Stimulated activated CD4-positive, alpha-beta T cell treated with anti-CD3 and anti-CD28 coated beads, Interleukin-4, amount 100 ng/mL, for 4 hours (primary cell): ENCODE data around the gene SLC10A1.

Experiments
- DNase-seq, 2 experiments: peaks; one replicate each; pipeline ENCODE4 v3.0.0-alpha.2; 2020

Gene SLC10A1

DNA sequence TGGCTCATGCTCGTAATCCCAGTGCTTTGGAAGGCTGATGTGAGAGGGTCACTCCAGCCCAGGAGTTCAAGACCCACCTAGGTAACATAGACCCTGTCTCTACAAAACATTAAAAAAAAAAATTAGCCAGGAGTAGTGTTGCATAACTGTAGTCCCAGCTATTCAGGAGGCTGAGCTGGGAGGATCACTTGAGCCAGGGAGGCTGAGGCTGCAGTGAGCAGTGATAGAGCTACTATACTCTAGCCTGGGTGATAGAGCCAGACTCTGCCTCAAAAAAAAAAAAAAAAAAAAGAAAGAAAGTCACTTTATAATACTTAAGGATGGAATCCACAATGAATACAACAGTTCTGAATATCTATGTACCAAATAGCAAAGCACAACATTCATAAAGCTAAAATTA lies 10.2 kb upstream of the SLC10A1 start:
- no peak for DNase-seq

DNA sequence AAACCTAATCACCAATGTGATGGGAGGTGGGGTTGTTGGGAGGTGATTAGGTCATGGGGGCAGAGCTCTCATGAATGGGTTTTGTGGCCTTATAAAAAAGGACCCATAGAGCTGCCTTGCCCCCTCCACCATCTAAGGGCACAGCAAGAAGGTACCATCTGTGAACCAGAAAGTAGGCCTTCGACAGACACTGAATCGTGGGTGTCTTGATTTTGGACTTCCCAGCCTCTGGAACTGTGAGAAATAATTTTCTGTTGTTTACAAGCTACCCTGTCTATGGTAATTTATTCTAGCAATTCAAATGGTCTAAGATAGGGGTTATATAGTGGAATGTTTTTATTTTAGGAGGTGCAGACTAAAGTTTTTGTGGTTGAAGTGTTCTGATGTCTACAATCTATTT lies 7.9 kb upstream of the SLC10A1 start:
- DNase-seq: no peak

DNA sequence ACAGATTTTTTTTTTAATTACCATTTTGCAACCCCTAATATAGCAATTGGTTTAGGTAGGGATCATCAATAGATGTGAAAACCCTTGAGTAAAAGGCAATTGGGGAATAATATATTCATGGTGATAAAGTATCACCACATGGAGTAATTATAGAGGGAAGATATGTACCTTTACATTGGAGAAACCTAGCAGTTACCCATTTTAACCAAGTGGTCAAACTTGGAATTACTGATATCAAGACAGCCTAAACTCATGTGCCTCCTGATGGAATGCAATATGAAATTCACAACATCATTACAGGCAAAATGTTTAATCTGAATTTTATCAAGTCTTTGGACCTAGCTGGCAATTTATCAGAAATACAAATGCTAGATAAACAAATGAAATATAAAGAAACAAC lies 6.7 kb upstream of the SLC10A1 start:
- DNase-seq: no peak

DNA sequence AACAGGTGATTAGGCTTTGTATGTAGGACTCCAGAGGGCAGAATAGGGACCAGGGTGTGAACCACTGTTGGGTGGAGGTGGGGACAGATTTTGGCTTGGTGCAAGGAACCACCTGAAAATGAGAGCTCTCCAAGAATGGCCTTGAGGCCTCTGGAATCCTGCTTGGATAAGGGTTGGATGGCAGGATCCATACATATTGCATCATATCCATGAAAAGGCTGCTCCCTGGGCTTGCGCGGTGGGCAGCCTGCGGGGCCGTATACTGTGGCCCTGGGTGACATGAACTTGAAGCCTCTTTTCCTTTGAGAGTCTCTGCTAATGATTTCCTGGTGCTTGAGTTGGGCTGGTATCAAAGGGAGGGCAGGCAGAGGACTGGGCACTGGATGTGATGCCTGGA lies 1.3 kb upstream of the SLC10A1 start:
- no peak for DNase-seq

DNA sequence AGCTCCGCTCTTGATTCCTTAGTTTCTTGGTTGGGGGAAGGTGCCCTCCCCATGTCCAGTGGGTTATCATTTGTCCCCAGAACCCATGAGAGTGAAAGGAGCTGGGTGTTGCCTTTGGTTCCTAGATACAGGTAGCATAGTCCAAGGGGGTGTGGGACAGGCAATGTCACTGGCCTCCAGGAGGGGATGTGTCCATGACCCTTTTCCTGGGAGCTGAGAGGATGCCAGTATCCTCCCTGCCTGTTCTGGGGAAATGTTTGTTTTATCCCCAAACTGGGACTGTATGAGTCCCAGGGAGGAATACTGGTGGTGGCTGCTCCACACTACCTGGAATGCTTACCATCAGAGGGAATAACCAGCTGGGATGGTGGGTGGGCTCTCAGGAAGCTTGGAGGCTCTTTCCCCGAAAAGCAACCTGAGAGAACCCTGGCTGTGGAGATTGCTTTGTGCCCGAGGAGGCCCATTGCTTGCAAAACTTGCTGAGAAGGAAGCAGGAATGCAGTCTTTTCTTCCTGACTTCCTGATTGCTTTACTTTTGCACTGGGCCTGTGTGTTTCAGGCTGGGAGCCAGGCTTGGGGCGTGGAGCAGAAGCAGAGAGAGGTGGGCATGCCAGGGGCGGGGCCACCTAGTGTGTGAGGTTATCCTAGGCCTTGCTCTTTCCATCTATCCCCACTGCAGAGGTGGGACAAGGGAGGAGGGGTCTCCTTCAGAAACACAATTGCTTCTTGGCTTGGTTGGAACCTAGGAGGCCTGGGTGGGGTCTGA lies 715 bp upstream of the SLC10A1 start:
- DNase-seq: no peak

DNA sequence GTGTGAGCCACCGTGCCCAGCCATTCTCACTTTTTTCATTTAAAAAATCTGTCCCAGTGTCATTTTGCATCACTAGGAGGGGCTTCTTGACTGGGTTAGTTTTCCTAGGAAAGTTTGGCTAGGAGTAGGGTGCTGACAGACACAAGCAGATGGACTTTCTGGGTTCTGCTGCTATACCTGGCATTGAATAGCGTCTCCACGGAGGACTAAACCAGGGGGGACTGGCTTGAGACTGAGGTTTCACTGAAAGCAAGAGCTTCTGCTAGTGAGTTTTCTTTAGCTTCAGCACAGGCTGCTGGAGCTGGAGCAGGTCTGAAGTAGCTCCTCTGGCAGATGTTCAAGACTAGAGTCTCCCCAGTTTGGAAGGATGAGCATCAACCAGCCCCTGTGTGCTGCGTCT lies 1.4 kb downstream of the SLC10A1 start:
- no peak for DNase-seq

DNA sequence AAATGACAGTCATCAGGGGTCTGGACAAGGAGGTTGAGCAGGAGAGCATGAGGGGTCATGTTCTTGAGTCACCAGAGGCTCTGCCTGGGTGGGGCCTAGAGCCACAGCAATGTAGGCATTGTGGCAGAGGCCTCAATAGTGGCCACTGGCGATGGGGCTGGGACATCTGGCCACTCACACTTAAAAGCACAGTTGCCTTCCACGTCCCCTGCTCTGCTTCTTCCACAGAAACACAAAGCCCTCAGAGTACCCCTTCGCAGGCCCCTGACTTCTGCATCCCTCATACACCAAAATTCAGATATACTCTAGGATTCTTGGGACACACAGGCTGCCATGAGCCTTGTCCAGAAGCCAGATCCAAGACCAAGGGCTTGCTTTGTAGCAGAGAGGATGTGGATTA lies 2.2 kb downstream of the SLC10A1 start:
- no peak for DNase-seq

DNA sequence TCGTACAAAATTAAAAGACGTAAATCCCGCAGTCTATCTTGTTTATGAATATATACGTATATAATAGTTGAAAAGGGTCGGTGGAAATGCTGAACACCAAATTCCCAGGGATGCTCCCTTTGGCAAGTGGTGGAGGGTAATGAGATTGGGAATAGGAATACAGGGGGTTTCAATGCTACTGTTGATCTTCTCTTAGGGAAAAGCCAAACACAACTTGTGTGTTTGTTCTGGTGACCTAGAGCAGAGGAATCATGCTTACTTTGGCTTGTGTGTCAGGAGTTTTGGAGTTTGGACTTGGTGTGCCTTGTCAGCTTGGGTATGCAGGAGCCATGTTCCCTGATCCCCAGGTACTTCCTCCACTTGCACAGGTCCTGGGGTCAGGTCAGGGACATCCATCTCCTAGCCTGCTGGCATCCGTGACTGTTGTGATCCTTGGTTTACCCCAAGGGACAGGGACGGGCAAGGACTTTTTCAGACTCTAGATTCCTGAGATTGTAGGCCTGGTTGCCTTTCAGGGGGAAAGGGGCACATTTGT lies 4.1 kb downstream of the SLC10A1 start:
- DNase-seq: no peak

DNA sequence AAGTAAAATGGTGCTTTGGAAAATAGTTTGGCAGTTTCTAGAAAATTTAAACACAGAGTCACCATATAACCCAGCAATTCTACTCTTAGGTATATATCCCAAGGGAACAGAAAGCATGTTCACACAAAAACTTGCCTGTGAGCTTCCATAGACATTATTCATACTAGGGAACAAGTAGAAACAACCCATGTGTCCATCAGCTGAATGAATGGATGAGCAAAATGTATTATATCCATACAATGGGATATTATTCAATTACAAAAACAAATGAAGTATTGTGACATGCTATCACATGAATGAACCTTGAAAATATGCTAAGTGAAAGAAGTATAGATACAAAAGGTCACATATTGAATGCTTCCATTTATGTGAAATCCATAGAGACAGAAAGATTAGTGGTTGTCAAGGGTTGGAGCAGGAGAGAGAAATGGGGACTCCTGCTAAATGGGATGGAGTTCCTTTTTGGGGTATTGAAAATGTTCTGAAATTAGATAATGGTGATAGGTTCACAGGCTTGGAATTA lies 7.9 kb downstream of the SLC10A1 start:
- DNase-seq: no peak

DNA sequence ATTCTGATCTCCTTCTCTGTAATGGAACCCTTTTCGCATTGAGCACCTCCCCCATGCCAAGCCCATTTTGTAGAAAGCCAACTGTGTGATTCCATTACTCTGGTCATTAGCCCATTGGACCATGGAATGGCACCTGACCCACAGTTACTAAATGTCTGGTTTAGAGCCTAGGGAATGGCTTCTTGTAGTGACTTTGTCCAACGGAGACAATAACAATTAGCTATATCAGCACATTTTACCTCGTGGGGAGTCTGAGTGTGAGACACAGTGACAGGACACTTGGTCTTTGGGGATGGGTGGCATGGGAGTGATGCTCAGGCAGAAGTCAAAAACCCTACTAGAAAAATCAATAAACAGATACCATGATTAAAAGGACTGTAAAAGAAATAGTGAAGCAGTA lies 10.4 kb downstream of the SLC10A1 start:
- DNase-seq: no peak

DNA sequence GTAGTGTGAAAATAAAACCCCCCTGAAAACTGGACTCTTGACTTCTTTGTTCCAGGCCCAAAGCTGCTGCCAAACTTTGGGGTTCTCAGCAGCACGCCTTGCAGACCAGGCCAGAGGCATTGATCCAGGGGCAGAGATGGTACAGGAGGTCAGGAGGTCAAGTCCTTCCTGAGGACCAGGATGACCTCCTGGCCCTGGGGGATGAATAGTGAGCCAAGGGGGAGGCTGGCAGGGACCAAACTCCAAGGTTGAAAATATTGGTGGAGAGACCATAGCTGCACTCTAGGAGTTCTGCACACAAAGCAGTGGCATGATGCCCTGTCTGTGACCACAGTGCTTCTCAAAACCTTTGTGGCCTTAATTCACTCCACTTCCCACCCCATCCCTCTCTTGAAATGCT lies 12.1 kb downstream of the SLC10A1 start:
- no peak for DNase-seq

DNA sequence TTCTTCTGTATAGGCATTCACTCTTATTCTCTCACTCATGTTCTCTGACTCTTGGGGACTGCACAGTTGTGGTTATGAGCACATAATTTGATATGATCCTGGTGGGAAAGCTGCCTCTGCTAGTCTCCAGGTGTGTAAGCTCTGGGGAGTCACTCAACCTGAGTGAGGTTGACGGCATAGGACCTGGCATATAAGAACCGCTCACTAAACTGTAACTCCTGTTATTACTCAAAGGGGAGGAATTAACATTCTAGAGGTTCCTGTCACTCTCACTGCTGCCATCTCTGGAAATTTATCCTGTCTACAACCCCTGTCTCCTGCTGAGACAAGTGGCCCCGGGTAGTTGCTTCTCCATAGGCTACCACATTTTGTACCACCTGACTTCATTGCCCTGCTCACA lies 16.1 kb downstream of the SLC10A1 start:
- no peak for DNase-seq

DNA sequence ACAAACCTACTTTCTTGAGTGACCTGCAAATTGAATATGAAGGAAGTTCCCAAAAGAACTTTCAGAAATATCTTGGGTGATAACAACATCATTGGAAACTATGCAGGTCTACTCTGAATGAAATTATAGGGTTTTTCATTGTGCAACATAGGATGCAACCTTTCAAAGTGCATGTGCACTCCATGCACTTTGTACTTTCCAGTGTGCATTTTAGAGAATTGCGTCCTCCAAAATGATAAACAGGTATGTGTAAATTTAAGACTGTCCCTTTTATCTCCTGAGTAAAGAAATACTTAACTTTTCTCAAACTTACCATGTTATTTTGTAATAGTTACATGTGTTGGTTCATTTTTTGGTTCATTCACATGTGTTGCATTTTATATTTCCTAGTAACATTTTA lies 16.9 kb downstream of the SLC10A1 start:
- DNase-seq: no peak

DNA sequence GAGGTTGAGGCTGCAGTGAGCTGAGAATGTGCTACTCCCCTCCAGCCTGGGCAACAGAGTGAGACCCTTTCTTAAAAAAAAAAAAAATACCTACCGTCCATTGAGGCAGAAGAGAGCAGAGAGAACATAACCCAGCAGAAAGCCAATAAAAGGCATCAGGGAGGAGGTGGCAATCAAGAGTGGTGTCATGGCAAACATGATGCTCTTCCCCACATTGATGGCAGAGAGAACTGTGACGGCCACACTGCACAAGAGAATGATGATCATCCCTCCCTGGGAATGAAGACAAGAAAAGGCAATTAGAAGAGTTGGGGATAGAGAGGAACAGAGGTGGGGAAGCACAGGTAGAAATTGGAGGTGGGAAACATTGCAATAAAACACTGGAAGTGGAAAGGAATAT lies 18.0 kb downstream of the SLC10A1 start:
- no peak for DNase-seq

DNA sequence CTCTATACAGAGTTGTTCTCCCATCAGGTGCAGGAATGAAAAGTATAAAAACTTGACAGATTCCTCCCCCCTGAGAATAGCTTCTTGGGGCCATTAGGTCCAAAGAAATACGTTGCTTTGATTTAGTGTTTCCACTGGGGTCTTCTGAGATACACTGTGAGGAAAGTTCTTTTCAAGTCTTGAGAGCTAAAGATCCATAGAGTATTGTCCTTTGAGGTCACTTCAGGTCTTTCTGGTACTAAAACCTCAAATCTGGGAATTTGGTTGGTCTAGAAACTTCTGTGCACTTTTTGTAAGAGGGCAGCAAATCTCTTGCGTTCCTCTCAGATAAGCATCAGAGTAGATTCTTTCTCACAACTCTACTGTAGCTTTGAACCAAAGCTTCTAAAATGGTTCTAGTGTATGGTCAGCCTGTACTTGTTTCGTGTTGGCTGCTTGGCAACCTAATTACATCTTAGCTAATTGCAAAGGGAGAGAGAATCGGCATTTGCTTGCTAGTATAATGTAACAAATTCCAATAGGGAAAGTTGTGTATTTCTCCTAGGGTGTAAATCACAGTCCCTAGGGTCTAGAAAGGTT lies 20.1 kb downstream of the SLC10A1 start:
- DNase-seq: no peak

DNA sequence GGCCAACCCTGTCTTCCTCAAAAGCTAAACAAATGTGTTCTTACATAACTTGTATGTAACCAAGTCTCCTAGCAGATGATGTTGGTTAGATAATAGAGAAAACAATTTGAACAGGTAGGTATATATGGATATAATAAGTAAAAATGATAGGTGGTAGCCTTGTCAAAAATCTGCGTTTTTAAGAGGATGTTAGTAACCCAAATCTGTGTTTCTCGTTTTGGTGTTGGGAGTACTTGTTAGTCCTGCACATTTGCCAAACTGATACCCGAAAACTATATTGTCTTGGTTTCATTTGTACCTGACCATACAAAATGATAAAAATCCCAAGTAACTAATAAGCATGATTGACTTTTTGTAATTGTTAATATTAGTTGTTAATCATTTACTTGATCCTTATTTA lies 22.0 kb downstream of the SLC10A1 start:
- no peak for DNase-seq

DNA sequence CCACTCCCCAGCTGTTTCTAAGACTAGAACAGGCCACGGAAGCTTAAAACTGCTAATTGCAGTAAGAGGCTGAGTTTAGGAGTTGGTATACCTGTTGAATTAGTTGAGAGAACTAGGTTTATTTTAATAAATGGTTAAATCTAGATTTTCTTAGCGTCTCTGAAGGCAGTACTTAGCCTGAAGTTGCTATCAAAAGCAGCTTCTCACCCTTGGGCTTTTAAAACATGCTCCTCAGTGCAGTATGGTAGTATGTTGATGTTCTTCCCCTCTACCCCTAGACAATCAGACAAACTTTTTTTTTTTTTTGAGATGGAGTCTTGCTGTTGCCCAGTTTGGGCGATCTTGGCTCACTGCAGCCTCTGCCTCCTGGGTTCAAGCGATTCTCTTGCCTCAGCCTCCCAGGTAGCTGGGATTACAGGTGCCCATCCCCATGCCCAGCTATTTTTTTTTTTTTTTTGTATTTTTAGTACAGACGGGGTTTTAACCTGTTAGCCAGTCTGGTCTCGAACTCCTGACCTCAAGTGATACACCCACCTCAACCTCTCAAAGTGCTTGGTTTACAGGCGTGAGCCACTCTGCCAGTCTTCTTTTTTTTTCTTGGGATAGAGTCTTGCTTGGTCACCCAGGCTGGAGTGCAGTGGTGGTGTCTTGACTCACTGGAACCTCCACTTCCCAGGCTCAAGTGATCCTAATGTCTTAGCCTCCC lies 23.3 kb downstream of the SLC10A1 start:
- DNase-seq: no peak

DNA sequence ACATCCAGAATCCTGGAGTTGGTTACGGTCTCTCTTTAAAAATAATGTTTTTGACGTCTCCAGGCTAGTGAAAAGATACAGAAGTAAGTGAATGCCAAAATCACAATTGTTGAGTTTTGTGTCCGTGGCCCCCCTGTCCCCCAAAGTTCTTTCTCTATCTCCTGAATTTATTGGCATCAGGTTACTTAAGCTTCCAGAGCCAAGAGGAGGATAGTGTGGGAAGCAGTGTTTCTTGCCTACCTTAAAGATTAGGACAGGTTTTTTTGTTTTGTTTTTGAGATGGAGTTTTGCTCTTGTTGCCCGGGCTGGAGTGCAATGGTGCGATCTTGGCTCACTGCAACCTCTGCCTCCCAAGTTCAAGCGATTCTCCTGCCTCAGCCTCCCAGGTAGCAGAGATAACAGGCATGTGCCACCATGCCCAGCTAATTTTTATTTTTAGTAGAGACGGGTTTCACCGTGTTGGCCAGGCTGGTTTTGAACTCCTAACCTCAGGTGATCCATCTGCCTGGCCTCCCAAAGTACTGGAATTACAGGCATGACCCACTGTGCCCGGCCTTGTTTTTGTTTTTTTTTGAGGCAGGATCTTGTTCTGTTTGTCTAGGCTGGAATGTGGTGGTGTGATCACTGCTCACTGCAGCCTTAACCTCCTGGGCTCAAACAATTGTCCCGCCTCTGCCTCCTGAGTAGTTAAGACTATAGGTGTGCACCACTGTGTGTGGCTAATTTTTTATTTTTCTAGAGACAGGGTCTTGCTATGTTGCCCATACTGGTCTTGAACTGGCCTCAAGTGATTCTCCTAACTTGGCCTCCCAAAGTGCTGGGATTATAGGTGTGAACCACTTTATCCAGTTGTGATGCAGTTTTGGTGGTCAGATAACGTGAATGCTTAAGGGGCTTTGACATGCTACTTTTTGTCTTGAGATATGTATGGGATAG lies 24.7 kb downstream of the SLC10A1 start:
- DNase-seq: no peak

DNA sequence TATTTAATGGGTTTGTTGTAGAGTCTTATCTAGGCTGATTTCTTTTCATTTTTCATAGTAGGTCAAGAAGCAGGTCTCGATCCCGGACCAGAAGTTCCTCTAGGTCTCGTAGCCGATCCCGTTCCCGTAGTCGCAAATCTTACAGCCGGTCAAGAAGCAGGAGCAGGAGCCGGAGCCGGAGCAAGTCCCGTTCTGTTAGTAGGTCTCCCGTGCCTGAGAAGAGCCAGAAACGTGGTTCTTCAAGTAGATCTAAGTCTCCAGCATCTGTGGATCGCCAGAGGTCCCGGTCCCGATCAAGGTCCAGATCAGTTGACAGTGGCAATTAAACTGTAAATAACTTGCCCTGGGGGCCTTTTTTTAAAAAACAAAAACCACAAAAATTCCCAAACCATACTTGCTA lies 25.9 kb downstream of the SLC10A1 start:
- no peak for DNase-seq

DNA sequence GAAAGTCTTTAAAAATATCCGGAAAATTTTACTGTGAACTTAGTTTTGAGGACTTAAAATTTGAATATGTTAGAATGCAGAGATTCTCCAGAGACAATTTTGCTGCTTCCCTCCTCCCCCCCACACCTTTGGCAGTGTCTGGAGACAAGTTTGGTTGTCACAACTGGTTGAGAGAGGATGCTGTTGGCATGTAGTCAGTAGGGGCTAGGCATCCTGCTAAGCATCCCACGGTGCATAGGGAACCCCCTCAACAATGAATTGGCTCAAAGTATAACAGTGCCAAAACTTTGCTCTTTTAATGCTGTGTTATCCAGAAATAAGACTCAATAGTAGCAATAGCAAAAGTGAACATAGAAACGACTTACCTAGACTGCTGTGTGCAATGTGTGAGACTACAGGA lies 26.5 kb downstream of the SLC10A1 start:
- DNase-seq: no peak

DNA sequence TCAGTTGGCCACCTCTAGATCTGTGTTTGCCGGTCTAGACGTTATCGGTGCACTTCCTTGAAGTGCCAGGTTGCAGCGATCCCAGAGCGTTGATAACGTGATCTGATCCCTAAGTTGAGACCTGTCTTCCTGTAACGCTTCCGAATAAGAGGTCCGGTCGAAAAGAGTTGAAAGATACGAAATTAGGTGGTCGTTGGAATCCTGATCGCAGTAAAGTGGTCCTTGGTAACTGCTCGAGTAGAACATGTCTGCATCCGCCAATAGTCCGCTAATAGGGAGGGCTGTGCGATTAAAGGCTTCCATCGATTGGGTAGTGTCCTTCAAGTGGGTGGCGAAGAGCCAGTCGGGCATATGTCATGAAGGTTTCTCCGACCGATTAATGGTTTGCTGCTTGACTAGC lies 27.4 kb downstream of the SLC10A1 start:
- DNase-seq: no peak

DNA sequence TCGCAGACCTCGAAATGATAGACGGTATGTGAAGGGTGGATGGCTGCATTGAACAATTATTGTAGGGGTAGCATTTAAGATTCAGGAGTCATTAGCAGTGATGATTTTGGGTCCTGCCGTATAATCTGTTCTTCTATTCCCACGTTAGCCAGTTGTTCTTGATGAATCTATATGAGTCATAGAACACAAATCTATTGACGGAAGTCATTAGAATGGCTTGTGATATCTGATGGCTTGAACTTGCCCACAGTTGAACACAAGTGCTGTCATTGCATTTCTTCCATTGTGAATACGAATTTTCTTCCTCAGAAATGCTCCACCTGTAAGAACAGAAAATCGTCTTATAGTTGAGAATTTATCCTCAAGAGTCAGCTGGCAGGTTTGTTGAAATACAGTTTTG lies 28.2 kb downstream of the SLC10A1 start:
- DNase-seq: no peak
